ENCODE results near the gene MAST2.

Gene MAST2

DNA sequence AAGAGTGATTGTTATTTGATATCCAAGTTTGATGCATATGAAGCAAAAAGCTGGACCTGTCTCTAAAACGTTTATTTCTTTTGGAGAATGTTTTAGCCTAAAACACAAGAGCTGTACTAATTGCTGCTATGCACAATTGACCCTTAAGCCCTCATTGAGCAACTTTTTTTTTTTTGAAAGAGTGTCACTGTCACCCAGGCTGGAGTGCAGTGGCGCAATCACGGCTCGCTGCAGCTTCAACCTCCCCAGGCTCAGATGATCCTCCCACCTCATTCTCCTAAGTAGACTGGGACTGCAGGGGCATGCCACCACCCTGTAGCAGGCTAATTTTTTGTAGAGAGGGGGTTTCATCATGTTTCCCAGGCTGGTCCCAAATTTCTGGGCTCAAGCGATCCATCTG, 199.9 kb downstream of the MAST2 start:
- no peak overlapping the region for H4K8ac ChIP-seq (ENCODE audit: low read depth, low read length)
- DNase-seq = peak in 1 of 2 donors; percentile 9
- no peak overlapping the region for H2BK12ac ChIP-seq (ENCODE audit: low read length)
- H4K91ac ChIP-seq (ENCODE audit: low read depth, low read length) = no peak overlapping the region
- H3K4ac ChIP-seq (ENCODE audit: low read depth, low read length) = no peak overlapping the region
- no peaks in the 10 kb centered on the region for H3K27me3 ChIP-seq (ENCODE audit: insufficient read depth, low read length)
- H2AK5ac ChIP-seq (ENCODE audit: low read length) = no peak overlapping the region
- no peak overlapping the region for H2BK120ac ChIP-seq (ENCODE audit: insufficient read depth, low read length, poor library complexity)
- no peaks in the 10 kb centered on the region for H3K79me1 ChIP-seq (ENCODE audit: low read length)
- H3K36me3 ChIP-seq (ENCODE audit: control insufficient read depth in 1 of 2, insufficient read depth in 2 of 2, low read length in 2 of 2) = peaks cover 2 to 21% of the 10 kb centered on the region in 2 experiments
- H3K4me1 ChIP-seq (ENCODE audit: control insufficient read depth in 1 of 2, insufficient read depth in 2 of 2, low read length in 2 of 2) = no peaks in the 10 kb centered on the region
- H2AFZ ChIP-seq (ENCODE audit: insufficient read depth, low read length, poor library complexity) = no peak overlapping the region
- H3K23ac ChIP-seq (ENCODE audit: low read length) = no peak overlapping the region
- H3K4me3 ChIP-seq (ENCODE audit: low read depth, low read length) = no peak overlapping the region
- no peak overlapping the region for H3K18ac ChIP-seq (ENCODE audit: low read length)
- no peak overlapping the region for H3K14ac ChIP-seq (ENCODE audit: low read length)
- no peaks in the 10 kb centered on the region for H3K79me2 ChIP-seq (ENCODE audit: control insufficient read depth, insufficient read depth, low read length, poor library complexity)
- no peak overlapping the region for H3K4me2 ChIP-seq (ENCODE audit: low read length)
- H3K9ac ChIP-seq (ENCODE audit: low read length) = no peak overlapping the region
- peaks cover 1% of the 10 kb centered on the region for H3K9me3 ChIP-seq (ENCODE audit: insufficient read depth, low read depth, low read length)
- H4K12ac ChIP-seq (ENCODE audit: low read depth, low read length) = no peak overlapping the region
- WGBS (ENCODE audit: extremely low coverage, insufficient coverage, insufficient read length) = no CpG with 5 or more reads among the region's 5 CpGs
- H2BK5ac ChIP-seq (ENCODE audit: low read depth, low read length, poor library complexity) = no peak overlapping the region
- no peak overlapping the region for H3K27ac ChIP-seq (ENCODE audit: low read depth, low read length)

GRCh38 chr1:46004492-46004891, 201.1 kb downstream of the MAST2 start:
- no CpG with 5 or more reads among the region's 1 CpG for WGBS (ENCODE audit: extremely low coverage, insufficient coverage, insufficient read length)
- Histone ChIP-seq H3K4me1 (ENCODE audit: control insufficient read depth in 1 of 2, insufficient read depth in 2 of 2, low read length in 2 of 2) (no peaks in the 10 kb centered on the region), H3K14ac (ENCODE audit: low read length) (no peak overlapping the region), H3K9ac (ENCODE audit: low read length) (no peak overlapping the region), H3K79me2 (ENCODE audit: control insufficient read depth, insufficient read depth, low read length, poor library complexity) (no peaks in the 10 kb centered on the region), H3K27ac (ENCODE audit: low read depth, low read length) (no peak overlapping the region), H3K4me2 (ENCODE audit: low read length) (no peak overlapping the region), H4K8ac (ENCODE audit: low read depth, low read length) (no peak overlapping the region), H3K79me1 (ENCODE audit: low read length) (no peaks in the 10 kb centered on the region), H3K18ac (ENCODE audit: low read length) (no peak overlapping the region), H3K23ac (ENCODE audit: low read length) (no peak overlapping the region), H4K12ac (ENCODE audit: low read depth, low read length) (no peak overlapping the region), H3K4me3 (ENCODE audit: low read depth, low read length) (no peak overlapping the region), H2BK120ac (ENCODE audit: insufficient read depth, low read length, poor library complexity) (no peak overlapping the region), H3K9me3 (ENCODE audit: insufficient read depth, low read depth, low read length) (peaks cover 1% of the 10 kb centered on the region), H2AK5ac (ENCODE audit: low read length) (no peak overlapping the region), H3K4ac (ENCODE audit: low read depth, low read length) (no peak overlapping the region), H2BK5ac (ENCODE audit: low read depth, low read length, poor library complexity) (no peak overlapping the region), H3K36me3 (ENCODE audit: control insufficient read depth in 1 of 2, insufficient read depth in 2 of 2, low read length in 2 of 2) (peaks cover 2 to 27% of the 10 kb centered on the region in 2 experiments), H4K91ac (ENCODE audit: low read depth, low read length) (no peak overlapping the region), H2BK12ac (ENCODE audit: low read length) (no peak overlapping the region), H3K27me3 (ENCODE audit: insufficient read depth, low read length) (no peaks in the 10 kb centered on the region), H2AFZ (ENCODE audit: insufficient read depth, low read length, poor library complexity) (no peak overlapping the region)
- no peak for DNase-seq

DNA sequence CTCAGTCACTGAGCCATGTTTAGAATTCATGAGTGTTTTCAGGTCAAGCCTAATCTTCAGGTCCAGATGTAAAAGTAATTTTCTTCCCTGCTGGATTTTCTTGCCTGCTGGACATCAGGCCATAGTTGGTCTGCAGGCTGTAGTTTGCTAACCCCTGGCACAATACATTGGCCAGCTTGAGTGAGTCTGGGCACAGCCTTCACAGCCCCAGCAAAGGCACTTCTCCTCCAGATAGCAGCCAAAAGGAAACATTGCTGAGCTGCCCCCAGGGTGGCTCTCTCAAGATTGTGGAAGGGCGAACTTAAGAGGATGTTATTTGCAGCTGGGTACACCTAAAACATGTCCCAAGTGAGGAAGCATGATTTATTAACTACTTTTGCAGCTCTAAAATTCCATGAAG, 202.2 kb downstream of the MAST2 start:
- no peaks in the 10 kb centered on the region for H3K79me2 ChIP-seq (ENCODE audit: control insufficient read depth, insufficient read depth, low read length, poor library complexity)
- no peak overlapping the region for H2BK12ac ChIP-seq (ENCODE audit: low read length)
- H2AK5ac ChIP-seq (ENCODE audit: low read length) = no peak overlapping the region
- H3K4me3 ChIP-seq (ENCODE audit: low read depth, low read length) = no peak overlapping the region
- no peak overlapping the region for H3K4ac ChIP-seq (ENCODE audit: low read depth, low read length)
- H4K91ac ChIP-seq (ENCODE audit: low read depth, low read length) = no peak overlapping the region
- H3K23ac ChIP-seq (ENCODE audit: low read length) = no peak overlapping the region
- no peak overlapping the region for H3K18ac ChIP-seq (ENCODE audit: low read length)
- no peaks in the 10 kb centered on the region for H3K79me1 ChIP-seq (ENCODE audit: low read length)
- WGBS (ENCODE audit: extremely low coverage, insufficient coverage, insufficient read length) = no CpG with 5 or more reads among the region's 1 CpG
- no peak overlapping the region for H3K14ac ChIP-seq (ENCODE audit: low read length)
- H2AFZ ChIP-seq (ENCODE audit: insufficient read depth, low read length, poor library complexity) = no peak overlapping the region
- H3K27ac ChIP-seq (ENCODE audit: low read depth, low read length) = no peak overlapping the region
- peaks cover 2 to 33% of the 10 kb centered on the region in 2 experiments for H3K36me3 ChIP-seq (ENCODE audit: control insufficient read depth in 1 of 2, insufficient read depth in 2 of 2, low read length in 2 of 2)
- H3K9me3 ChIP-seq (ENCODE audit: insufficient read depth, low read depth, low read length) = no peaks in the 10 kb centered on the region
- no peak for DNase-seq
- H4K8ac ChIP-seq (ENCODE audit: low read depth, low read length) = no peak overlapping the region
- no peak overlapping the region for H4K12ac ChIP-seq (ENCODE audit: low read depth, low read length)
- H2BK5ac ChIP-seq (ENCODE audit: low read depth, low read length, poor library complexity) = no peak overlapping the region
- H3K9ac ChIP-seq (ENCODE audit: low read length) = no peak overlapping the region
- H2BK120ac ChIP-seq (ENCODE audit: insufficient read depth, low read length, poor library complexity) = no peak overlapping the region
- H3K27me3 ChIP-seq (ENCODE audit: insufficient read depth, low read length) = no peaks in the 10 kb centered on the region
- H3K4me1 ChIP-seq (ENCODE audit: control insufficient read depth in 1 of 2, insufficient read depth in 2 of 2, low read length in 2 of 2) = peaks cover 0 to 2% of the 10 kb centered on the region in 2 experiments
- no peak overlapping the region for H3K4me2 ChIP-seq (ENCODE audit: low read length)

DNA sequence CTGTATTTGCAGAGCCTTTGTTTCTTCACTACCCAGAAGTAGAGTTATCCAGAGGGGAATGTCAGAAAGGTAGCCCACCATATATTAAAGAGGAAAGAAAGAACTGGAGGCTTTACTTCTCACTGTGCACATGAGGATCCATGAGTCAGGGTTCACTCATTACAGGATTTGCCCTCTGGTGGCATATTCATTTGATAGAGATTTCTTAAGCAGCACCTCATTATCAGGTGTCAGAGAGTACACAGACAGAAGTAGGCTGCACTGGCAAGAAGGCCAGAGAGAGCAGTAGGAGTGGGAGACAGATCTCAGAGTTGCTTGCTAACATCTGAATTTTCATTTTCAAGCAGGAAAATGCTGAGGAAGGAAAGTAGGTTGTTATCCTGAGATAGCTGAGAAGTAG, 205.2 kb downstream of the MAST2 start:
- Histone ChIP-seq H3K4ac (ENCODE audit: low read depth, low read length) (no peak overlapping the region), H2AK5ac (ENCODE audit: low read length) (no peak overlapping the region), H3K27me3 (ENCODE audit: insufficient read depth, low read length) (no peaks in the 10 kb centered on the region), H4K91ac (ENCODE audit: low read depth, low read length) (no peak overlapping the region), H2BK12ac (ENCODE audit: low read length) (no peak overlapping the region), H3K23ac (ENCODE audit: low read length) (no peak overlapping the region), H3K27ac (ENCODE audit: low read depth, low read length) (no peak overlapping the region), H2AFZ (ENCODE audit: insufficient read depth, low read length, poor library complexity) (no peak overlapping the region), H3K79me1 (ENCODE audit: low read length) (no peaks in the 10 kb centered on the region), H3K79me2 (ENCODE audit: control insufficient read depth, insufficient read depth, low read length, poor library complexity) (no peaks in the 10 kb centered on the region), H3K9me3 (ENCODE audit: insufficient read depth, low read depth, low read length) (no peaks in the 10 kb centered on the region), H3K14ac (ENCODE audit: low read length) (no peak overlapping the region), H2BK120ac (ENCODE audit: insufficient read depth, low read length, poor library complexity) (no peak overlapping the region), H3K36me3 (ENCODE audit: control insufficient read depth in 1 of 2, insufficient read depth in 2 of 2, low read length in 2 of 2) (peaks cover 2 to 30% of the 10 kb centered on the region in 2 experiments), H3K18ac (ENCODE audit: low read length) (no peak overlapping the region), H3K9ac (ENCODE audit: low read length) (no peak overlapping the region), H4K12ac (ENCODE audit: low read depth, low read length) (no peak overlapping the region), H3K4me2 (ENCODE audit: low read length) (no peak overlapping the region), H3K4me1 (ENCODE audit: control insufficient read depth in 1 of 2, insufficient read depth in 2 of 2, low read length in 2 of 2) (peaks cover 0 to 2% of the 10 kb centered on the region in 2 experiments), H3K4me3 (ENCODE audit: low read depth, low read length) (no peak overlapping the region), H4K8ac (ENCODE audit: low read depth, low read length) (no peak overlapping the region), H2BK5ac (ENCODE audit: low read depth, low read length, poor library complexity) (no peak overlapping the region)
- DNase-seq = no peak
